Peyer's patch (tissue), 4 donors: ENCODE results near the gene VWC2L.

Experiments used
- POLR2A ChIP-seq, 2 donors: fragments of 450-650 bp; IDR thresholded peaks; one replicate each; pipeline ENCODE4 v1.5.1; 2017; ENCODE audit warnings: antibody characterized with exemption in 2 of 2, mild to moderate bottlenecking in 2 of 2, moderate library complexity in 2 of 2
- TF ChIP-seq, protein P1 (sequence below), 6 experiments: fragments of 450-650 bp in 4 of 6; fragments of 200-600 bp in 2 of 6; sonication (generic) in 1 of 6; IDR thresholded peaks; one replicate each; pipeline ENCODE4 v1.5.1; 2017 to 2019; ENCODE audit warnings: antibody characterized with exemption in 6 of 6, mild to moderate bottlenecking in 3 of 6, moderate library complexity in 1 of 6

DNA sequence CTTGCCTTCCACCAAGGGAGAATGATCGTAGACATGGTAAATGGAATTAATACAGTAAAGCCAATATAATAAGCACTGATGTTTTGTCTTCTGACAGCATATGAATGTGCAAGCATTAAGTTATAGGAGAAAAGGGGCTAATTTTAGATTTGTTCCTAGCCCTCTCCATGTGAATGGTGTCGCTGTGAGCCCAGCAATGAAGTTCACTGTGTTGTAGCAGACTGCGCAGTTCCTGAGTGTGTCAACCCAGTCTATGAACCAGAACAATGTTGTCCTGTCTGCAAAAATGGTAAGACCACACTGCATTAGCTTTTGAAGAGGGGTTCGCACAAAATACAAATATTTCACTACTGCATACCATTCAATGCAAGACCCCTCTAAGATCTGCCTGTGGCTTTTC, 25.6 kb downstream of the VWC2L start:
- TF ChIP-seq, protein P1, sequence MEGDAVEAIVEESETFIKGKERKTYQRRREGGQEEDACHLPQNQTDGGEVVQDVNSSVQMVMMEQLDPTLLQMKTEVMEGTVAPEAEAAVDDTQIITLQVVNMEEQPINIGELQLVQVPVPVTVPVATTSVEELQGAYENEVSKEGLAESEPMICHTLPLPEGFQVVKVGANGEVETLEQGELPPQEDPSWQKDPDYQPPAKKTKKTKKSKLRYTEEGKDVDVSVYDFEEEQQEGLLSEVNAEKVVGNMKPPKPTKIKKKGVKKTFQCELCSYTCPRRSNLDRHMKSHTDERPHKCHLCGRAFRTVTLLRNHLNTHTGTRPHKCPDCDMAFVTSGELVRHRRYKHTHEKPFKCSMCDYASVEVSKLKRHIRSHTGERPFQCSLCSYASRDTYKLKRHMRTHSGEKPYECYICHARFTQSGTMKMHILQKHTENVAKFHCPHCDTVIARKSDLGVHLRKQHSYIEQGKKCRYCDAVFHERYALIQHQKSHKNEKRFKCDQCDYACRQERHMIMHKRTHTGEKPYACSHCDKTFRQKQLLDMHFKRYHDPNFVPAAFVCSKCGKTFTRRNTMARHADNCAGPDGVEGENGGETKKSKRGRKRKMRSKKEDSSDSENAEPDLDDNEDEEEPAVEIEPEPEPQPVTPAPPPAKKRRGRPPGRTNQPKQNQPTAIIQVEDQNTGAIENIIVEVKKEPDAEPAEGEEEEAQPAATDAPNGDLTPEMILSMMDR (IDR thresholded peaks at IDR 0.05) = no peak
- no peak for TF ChIP-seq POLR2A (IDR thresholded peaks at IDR 0.05)
